GM18511 (cell line): ENCODE data around the gene PPFIA2.

Experiments used
- ATAC-seq: cut with Tn5 transposase; IDR thresholded peaks from one replicate; pipeline ENCODE4 v1.9.1; 2021; ENCODE audit warnings: mild to moderate bottlenecking, moderate library complexity; ENCODE audit not compliant: unreplicated experiment

The PPFIA2 gene

GRCh38 chr12:81365284-81365683 lies 393.9 kb downstream of the PPFIA2 start:
- no peak for ATAC-seq

- ATAC-seq: no peak
These were observed 398.2 kb downstream of the PPFIA2 start for GRCh38 chr12:81360916-81361315.

GRCh38 chr12:81359736-81360135 lies 399.4 kb downstream of the PPFIA2 start:
- ATAC-seq: no peak

- no peak for ATAC-seq
These were observed 404.7 kb downstream of the PPFIA2 start for GRCh38 chr12:81354327-81354932.

DNA sequence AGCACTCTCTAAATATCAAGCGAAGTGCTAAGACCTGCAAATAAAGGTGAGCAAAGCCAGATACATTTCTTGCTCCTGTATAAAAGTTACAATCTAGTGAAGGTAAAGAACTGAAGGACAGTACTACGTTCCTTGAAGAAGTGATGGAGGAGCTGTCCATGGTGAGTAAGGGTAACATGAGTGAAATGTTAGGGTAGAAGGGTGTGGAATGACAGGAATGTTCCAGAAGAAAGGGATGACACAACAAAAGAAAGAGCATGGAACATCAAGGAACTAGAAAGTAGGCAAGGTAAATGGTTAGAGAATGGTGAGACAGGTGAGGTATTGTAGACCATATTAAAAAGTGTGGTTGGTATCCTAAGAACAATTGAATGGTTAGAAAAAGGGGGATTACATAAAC lies 408.8 kb downstream of the PPFIA2 start:
- no peak for ATAC-seq

DNA sequence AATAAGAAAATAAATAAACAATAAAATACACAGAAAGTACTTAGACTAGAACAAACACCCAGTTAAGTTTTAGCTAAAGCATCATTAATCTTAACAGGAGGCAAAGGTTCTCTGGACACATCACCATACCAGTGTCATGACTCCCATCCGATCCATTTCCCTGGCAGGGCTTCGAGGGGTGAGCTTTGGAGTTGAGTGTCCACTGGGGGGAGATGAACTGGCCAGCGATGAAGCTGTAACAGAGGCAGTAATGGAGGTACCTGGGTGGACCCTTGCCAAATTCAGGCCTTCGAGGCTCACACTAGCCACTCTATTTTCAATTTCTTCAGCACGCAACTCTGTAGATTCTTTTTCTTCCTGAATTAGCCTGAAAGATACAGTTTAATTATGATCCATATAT lies 411.7 kb downstream of the PPFIA2 start:
- no peak for ATAC-seq

DNA sequence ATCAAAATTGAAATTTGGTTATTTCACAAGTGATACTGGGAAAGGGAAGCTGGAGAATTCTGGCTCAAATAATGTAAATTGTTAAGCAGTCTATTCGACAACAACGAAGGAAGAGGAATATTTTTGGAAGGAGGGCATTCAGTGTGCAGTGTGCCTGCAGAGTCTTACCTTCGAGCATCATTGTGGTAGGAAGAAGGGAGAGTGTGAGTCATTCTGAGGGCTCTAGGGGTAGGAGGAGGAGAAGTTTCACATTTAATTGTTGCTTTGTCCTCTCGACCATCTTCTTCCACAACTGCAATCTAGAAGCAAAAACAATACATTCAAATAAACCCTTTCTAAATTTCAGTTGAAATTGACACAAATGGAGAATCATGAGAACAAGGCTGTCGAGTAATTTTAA lies 418.2 kb downstream of the PPFIA2 start:
- no peak for ATAC-seq

- no peak for ATAC-seq
These were observed 420.1 kb downstream of the PPFIA2 start for GRCh38 chr12:81339071-81339470.

DNA sequence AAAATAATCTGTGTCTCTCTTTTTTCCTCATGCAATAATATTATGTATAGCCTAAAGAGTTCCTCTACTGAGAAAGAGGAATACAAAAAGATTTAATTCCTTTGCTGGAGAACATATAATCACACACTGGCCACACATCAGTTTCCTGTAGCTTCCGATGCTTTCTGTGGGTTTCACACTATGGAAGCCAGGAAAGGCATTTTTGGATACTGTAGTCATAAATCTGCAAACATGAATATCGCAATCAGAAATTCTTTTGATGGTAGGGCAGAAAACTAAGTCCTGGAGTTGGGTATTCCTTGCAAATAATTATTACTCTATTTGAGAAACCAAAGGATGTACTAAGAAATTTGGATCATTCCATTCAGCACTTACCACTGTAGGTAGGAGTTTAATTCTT lies 421.3 kb downstream of the PPFIA2 start:
- ATAC-seq: no peak

DNA sequence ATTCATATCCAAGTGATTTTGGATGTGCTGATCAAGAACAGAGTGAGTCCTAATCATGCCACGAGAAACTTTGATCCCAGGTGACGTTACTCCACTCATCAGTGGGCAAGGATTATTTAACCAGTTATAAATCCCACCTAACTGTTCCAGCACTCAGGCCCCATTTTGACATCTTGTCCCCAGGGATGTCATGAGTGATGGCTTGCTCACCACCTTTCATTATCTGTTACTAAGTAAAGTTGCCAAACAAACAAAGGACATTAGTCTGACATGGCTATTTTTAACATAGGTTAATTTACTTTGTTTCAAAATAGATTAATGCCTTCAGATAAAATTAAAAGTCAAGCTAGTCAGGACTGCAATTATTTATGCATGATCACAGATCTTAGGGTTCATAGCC lies 425.3 kb downstream of the PPFIA2 start:
- ATAC-seq: no peak

DNA sequence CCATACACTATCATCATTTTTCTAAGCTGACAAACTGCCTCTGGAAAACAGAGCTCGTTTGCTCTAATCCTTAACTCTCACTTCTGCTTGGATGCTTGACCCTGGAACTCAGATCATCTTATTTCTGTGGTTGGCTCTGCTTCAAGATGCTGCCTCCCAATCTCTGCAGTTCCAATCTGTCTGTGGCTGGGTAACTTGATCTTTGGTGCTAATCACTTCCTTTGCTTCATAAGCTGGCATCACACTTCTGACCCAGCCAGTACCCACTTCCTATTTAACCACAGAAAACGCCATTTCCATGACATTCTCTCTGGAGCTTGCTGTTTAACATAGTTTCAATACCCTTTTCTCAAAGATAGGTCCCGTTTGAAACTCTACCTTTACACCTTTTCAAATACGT lies 427.1 kb downstream of the PPFIA2 start:
- ATAC-seq: no peak

GRCh38 chr12:81330480-81330879 lies 428.7 kb downstream of the PPFIA2 start:
- ATAC-seq: no peak

- ATAC-seq: peak; percentile 86
These were observed 430.1 kb downstream of the PPFIA2 start for GRCh38 chr12:81329085-81329484.

DNA sequence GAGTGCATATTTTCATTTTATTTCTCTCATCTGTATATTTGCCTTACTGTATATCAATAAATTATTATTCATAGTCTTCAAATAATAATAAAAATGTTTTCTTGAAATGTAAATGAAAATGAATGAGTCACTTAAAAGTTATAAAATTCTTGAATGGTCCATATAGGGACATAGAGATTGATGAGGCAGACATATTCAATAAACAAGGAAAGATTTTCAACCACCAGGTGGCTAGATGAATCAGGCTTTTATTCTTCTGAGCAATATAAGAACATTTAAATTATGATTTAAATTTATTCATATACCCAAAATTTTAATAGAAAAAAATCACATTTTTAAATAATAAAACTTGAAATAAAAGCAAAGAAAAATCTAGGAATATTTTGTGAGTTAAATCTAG lies 431.7 kb downstream of the PPFIA2 start:
- no peak for ATAC-seq

DNA sequence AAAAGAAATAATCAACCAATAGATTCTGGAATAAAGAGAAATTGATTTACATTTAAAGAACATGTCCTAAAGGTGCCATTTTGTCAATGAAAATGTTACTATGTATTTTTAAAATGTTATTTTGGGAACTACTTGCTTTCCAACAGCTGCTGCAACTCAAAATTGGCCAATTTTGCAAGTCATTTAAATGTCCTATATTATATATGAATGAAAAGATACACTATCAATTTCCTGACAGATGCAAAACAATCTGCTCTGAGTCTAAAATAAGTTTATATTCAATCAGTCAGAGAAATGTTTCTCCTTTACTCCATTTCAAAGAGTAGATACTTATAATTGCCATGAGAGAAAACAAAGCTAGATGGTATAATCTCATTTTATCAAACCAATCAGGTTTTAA lies 434.1 kb downstream of the PPFIA2 start:
- ATAC-seq: no peak

DNA sequence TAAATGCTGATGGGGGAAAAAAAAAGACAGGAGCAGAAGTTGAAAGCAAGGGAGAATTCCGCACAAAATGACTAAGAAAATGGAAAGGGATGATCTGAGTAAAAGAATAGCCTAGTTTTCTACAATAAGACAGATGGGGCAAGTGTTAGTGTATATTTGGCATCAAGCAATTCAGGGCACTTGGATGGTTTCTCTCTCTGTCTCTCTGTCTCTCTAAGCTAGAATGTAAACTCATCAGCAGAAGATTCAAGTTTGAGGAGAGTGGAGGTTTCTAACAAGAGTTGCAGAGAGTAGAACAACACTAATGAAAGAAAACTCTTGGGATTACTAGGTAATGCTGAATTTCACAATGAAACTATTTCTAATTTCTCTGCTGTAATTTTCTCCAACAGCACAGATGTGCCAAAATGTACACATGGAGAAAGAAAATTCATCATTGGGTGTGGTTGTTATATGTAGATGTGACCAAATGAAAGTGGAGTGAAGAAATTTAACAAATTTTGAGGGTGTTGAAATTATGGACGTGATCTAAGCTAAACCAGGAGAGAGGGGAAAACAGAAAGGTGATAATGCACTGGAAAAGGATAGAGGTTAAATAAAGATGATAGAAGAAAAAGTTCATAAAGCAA lies 444.1 kb downstream of the PPFIA2 start:
- no peak for ATAC-seq

DNA sequence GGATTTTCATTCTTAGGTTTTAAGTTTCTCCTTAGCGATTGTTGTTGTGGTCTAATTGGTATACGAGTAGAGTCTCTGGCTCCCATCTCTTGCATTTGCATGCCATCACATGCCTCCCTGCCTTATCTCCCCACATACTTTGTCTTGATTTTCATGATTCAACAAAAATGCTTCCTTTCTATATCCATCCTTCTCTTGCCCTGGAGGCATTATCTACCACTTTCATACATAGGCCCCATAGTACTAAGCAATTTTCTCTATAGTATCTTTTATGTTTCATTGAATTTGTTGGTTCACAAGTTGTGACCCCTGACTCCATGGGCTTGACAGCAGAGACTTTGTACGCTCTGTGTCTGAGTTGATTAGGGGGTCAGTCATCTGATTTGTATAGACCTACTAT lies 455.2 kb downstream of the PPFIA2 start:
- ATAC-seq: no peak

DNA sequence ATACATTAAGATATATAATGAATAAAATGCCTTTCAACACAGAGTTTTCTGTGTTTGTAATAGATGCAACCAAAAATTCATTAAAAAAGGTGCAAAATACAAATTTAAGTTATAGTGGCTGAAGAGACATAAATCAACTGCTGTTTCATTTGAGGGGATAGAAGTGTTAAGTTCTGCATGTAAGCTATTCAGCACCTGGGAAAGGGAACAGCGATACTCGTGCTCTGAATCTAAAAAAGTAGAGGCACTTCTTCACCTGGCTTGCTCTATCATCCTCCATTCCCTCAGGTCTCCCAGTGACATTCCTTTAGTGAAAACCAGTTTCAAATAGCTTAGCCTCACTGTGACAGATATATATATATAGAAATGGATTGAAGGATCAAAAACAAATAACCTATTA lies 458.7 kb downstream of the PPFIA2 start:
- no peak for ATAC-seq

DNA sequence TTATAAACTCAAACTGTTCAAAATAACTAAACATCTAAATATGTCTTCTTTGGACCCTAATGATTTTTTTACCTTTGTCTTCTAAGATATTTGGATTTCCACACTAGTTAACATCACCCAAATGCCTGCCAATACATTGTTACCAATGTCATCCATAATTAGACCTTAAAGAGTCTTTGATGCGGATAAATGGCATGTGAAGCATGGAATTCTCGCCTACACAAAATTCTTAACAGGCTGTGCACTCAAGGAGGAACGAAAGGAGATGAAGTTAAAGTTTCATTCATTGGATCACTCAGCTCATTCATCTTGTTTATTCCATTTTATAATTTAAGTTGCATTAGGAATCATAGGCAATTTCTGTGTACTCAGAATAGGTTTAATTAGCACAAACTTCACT lies 461.5 kb downstream of the PPFIA2 start:
- ATAC-seq: no peak

- no peak for ATAC-seq
These were observed 462.4 kb downstream of the PPFIA2 start for GRCh38 chr12:81296556-81297305.

GRCh38 chr12:81295251-81295650 lies 463.9 kb downstream of the PPFIA2 start:
- no peak for ATAC-seq
